NT2/D1 (cell line): Measurements from ENCODE around the gene KRT15.

ENCODE experiments used
- DNase-seq: peaks from one replicate; pipeline ENCODE4 v3.0.0-alpha.2; 2011; ENCODE audit warnings: low read depth, low spot score
- H3K27me3 ChIP-seq: 2 replicates; pipeline ENCODE4 v1.6.0; 2011; ENCODE audit warnings: mild to moderate bottlenecking; ENCODE audit not compliant: insufficient read length, insufficient read depth
- H3K36me3 ChIP-seq: 2 replicates; pipeline ENCODE4 v1.6.1; 2011; ENCODE audit warnings: mild to moderate bottlenecking, low read length, mixed read lengths; ENCODE audit not compliant: insufficient read depth, insufficient read length
- H3K4me1 ChIP-seq: 2 replicates; pipeline ENCODE4 v1.5.1; 2011; ENCODE audit not compliant: insufficient read depth, insufficient read length
- H3K4me3 ChIP-seq: 2 replicates; pipeline ENCODE4 v1.5.1; 2011; ENCODE audit warnings: low read depth; ENCODE audit not compliant: insufficient read length
- H3K9ac ChIP-seq: 2 replicates; pipeline ENCODE4 v1.6.0; 2011; ENCODE audit warnings: low read depth; ENCODE audit not compliant: insufficient read length
- H3K9me3 ChIP-seq: 2 replicates; pipeline ENCODE4 v1.5.1; 2011; ENCODE audit warnings: mild to moderate bottlenecking, low read length; ENCODE audit not compliant: insufficient read depth
- SUZ12 ChIP-seq: IDR thresholded peaks from 2 replicates; pipeline ENCODE4 v1.6.1; 2011; ENCODE audit not compliant: insufficient read length, insufficient read depth; ENCODE audit errors: extremely low read depth
- YY1 ChIP-seq: IDR thresholded peaks from 2 replicates; pipeline ENCODE4 v1.6.1; 2011; ENCODE audit not compliant: insufficient read length, insufficient read depth
- ZNF274 ChIP-seq: IDR thresholded peaks from 2 replicates; pipeline ENCODE4 v1.6.1; 2011; ENCODE audit warnings: mild to moderate bottlenecking, low read depth, low read length

Gene KRT15

DNA sequence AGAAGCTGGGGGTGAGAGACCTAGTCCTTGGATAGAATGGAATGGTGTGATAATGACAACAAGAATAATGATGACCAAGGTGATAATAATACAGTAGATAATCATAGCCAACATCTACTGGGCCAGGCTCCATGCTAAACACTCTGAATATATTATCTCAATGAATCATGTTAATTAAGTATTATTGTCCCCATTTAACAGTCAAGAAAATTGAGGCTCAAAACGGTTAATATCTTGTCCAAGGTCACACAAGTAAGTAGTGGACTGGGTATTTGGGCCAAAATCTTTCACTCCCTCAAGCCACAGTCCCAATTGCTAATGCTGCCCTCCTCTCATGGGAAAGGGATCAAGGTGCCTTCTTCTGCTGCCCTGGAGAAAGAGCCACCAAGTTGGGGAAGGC, 13.3 kb upstream of the KRT15 start:
- no peak for DNase-seq
- Histone ChIP-seq H3K36me3 (peaks cover under 1% of the 10 kb centered on the region), H3K4me3 (no peak overlapping the region), H3K9me3 (no peaks in the 10 kb centered on the region), H3K4me1 (peaks cover 23% of the 10 kb centered on the region), H3K9ac (no peak overlapping the region), H3K27me3 (no peaks in the 10 kb centered on the region)
- TF ChIP-seq YY1 (no peak), ZNF274 (no peak), SUZ12 (no peak)

DNA sequence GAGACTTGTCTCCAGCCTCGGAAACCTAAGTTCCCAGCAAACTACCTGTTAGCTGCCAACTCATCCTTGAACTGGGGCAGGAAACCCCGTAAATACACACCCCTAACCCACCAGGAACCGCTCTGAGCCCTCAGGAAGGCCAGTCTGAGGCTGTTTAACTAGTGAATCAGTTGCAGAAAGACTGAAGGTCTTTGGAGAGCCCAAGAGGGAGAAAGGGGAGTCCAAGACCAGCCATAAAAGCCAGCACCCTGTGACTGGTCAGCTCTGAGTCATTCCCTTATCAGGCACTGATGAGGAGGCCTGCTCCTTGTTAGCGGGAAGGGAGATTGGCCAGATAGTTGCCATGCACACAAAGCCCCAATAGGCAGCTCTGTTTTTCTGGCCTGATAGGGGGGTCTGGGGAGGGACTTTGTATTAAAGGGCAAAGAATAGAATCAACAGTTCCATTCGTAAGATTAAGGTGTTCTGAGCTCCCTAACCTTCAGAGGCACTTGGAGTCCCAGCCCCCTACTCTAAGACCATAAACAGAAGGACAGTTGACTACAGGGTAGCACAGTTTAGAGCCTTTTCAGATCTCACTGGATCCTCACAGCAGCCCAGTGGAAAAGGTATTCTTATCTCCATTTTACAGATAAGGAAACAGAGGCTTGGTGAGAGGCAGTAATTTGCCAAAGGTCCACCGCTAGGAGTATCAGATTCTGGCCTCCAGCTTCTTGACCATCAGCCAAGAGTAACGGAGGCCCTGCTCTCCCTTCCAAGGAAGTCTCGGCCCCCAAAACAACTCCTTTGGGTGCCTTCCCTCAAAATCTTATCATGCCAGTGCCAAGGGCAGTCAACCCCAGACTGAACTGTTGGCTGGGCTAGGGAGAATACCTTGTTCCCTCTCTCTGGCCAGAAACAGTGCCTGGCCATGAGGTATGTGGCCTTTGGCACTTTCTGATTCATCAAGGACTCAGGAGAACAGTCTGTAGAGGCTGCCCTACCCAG, 11.7 kb upstream of the KRT15 start:
- no peak for TF ChIP-seq YY1
- no peak for TF ChIP-seq ZNF274
- TF ChIP-seq SUZ12: no peak
- Histone ChIP-seq H3K36me3 (peaks cover 6% of the 10 kb centered on the region), H3K9ac (no peak overlapping the region), H3K4me3 (no peak overlapping the region), H3K4me1 (peaks cover 14% of the 10 kb centered on the region), H3K27me3 (no peaks in the 10 kb centered on the region), H3K9me3 (no peaks in the 10 kb centered on the region)
- no peak for DNase-seq

DNA sequence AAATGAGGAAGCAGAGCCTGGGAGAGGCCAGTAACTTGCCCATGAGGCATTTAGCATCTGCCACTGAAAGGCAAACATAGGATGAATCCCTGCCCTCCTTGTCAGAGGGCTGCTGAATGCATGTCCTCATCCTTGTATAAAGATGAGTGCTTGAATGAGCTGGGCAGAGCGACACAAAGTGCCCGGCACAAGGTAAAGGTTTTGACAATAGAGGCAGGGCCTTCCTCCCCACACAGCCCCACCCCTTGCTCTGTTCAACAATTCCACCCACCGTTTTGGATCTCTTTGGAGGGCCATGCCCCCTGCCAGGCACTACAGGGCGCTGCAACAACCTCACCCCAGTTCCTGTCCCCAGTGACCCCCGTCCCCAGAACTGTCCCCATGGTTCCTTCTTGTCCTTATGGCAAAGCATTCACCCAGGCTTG, 10.8 kb upstream of the KRT15 start:
- Histone ChIP-seq H3K4me3 (no peak overlapping the region), H3K4me1 (peaks cover 12% of the 10 kb centered on the region), H3K27me3 (no peaks in the 10 kb centered on the region), H3K9me3 (no peaks in the 10 kb centered on the region), H3K9ac (no peak overlapping the region), H3K36me3 (peaks cover 15% of the 10 kb centered on the region)
- no peak for DNase-seq
- no peak for TF ChIP-seq YY1
- no peak for TF ChIP-seq SUZ12
- no peak for TF ChIP-seq ZNF274

DNA sequence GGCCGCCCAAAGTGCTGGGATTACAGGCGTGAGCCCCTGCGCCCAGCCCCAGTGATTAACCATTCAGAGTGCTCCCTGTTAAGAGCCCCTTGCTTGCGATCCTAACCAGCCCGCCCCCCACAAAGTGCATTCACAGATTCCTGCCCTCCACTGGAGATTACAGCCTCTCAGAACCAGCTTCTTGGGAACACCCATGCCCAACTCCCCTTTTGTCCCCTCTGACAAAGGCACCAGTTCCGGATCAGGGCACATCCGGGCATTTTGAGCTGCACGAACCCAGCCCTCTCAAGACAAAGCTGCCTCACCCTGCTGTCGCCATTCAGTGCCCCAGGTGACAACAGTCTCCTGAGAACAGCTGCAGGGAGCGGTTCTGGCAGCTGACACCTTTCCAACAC, 10.3 kb upstream of the KRT15 start:
- Histone ChIP-seq H3K9me3 (no peaks in the 10 kb centered on the region), H3K4me3 (no peak overlapping the region), H3K36me3 (peaks cover 20% of the 10 kb centered on the region), H3K27me3 (no peaks in the 10 kb centered on the region), H3K9ac (peak overlapping the region; percentile 54), H3K4me1 (peaks cover 12% of the 10 kb centered on the region)
- no peak for DNase-seq
- TF ChIP-seq ZNF274: no peak
- no peak for TF ChIP-seq YY1
- no peak for TF ChIP-seq SUZ12

DNA sequence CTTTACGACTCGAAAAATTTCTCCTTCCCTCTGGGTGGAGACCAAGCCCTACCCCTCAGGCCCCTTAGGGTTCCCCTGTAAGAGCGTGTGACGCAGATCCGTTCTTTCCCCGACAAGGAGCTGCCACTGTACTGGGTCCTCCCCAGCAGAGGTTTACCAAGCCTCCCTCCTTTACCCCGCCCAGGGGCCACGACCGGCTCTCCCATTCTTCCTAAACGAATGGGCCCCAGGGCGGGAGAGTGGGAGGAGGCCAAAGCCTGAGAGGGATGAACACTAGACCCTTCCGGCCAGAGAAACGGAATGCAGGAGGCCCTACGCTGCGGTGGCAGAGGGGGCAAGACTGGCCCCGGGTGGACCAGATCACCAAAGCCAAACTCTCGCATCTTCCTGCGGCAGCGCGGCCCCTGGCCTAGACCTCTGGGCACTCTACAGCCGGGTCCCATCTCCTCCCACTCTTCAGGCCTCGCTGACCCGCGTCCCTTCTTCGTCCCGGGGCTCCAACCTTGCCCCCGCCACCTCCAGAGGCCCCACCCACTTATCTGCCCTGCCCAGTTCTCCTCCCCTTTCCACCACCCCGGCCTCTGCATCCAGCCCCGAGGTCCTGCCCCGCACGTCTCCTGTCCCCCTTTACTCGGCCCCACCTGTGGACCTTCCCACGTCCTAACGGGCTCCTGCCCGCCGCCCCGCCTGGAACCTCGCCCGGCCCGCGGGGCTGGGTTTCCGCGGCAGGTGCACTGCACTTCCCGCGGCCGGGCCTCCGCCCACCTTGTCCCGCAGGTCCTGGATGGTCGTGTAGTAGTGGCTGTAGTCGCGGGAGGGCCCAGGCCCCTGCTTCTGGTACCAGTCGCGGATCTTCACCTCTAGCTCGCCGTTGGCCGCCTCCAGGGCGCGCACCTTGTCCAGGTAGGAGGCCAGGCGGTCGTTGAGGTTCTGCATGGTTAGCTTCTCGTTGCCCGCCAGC, 8.7 kb upstream of the KRT15 start:
- Histone ChIP-seq H3K4me1 (peaks cover 14% of the 10 kb centered on the region), H3K4me3 (peak overlapping the region; percentile 76), H3K9me3 (no peaks in the 10 kb centered on the region), H3K27me3 (no peaks in the 10 kb centered on the region), H3K36me3 (peaks cover 36% of the 10 kb centered on the region), H3K9ac (peak overlapping the region; percentile 82)
- TF ChIP-seq ZNF274: no peak
- TF ChIP-seq YY1: no peak
- TF ChIP-seq SUZ12: no peak
- DNase-seq: no peak

DNA sequence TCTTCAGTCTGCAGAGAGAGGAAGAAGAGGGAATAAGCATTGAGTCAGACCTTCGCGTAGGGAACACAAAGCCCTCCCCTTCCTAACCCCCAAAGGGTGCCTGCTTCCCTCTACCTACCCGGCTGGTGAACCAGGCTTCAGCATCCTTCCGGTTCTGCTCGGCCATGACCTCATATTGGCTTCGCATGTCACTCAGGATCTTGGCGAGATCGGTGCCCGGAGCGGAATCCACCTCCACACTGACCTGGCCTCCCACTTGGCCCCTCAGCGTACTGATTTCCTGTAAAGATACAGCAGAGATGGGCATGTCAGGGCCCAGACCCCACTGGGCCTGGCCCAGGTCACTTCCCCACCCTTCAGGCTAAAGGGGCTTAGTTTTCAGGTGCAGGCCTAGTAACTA, 5.6 kb upstream of the KRT15 start:
- H3K36me3 ChIP-seq: peaks cover 41% of the 10 kb centered on the region
- no peak for TF ChIP-seq ZNF274
- TF ChIP-seq SUZ12: no peak
- TF ChIP-seq YY1: no peak
- H3K9ac ChIP-seq: no peak overlapping the region
- DNase-seq: no peak
- no peaks in the 10 kb centered on the region for H3K9me3 ChIP-seq
- peaks cover 25% of the 10 kb centered on the region for H3K4me1 ChIP-seq
- H3K4me3 ChIP-seq: no peak overlapping the region
- H3K27me3 ChIP-seq: no peaks in the 10 kb centered on the region
